SU-DHL-6 (cell line): ENCODE data around the gene ADARB2.

Source experiments
- CTCF ChIP-seq: fragments of 200-600 bp; sonication (generic); IDR thresholded peaks from one replicate; pipeline ENCODE4 v1.5.1; 2017; ENCODE audit warnings: antibody characterized with exemption, mild to moderate bottlenecking, low read length, moderate library complexity; ENCODE audit not compliant: insufficient read depth, poor library complexity, severe bottlenecking
- EZH2phosphoT487 ChIP-seq: fragments of 200-600 bp; sonication (generic), shearing (Covaris generic); conservative IDR thresholded peaks from 2 replicates; pipeline ENCODE4 v1.6.1; 2018; ENCODE audit warnings: mild to moderate bottlenecking, antibody characterized with exemption, low read length, moderate library complexity, mixed read lengths

- no peak for TF ChIP-seq CTCF
- TF ChIP-seq EZH2phosphoT487: no peak
These were observed 534.1 kb downstream of the ADARB2 start for GRCh38 chr10:1203216-1203615.
